IPS-11a (cell line): Measurements from ENCODE around the gene TSC22D3.

ENCODE experiments used
- H3K4me3 ChIP-seq: one replicate; pipeline ENCODE4 v1.5.1; 2013; ENCODE audit warnings: low read depth, low read length, control low read depth

Gene TSC22D3

GRCh38 chrX:107760304-107761077, 15.1 kb downstream of the TSC22D3 start:
- no peak overlapping the region for H3K4me3 ChIP-seq

GRCh38 chrX:107758231-107758766, 17.3 kb downstream of the TSC22D3 start:
- no peak overlapping the region for H3K4me3 ChIP-seq

GRCh38 chrX:107755721-107756120, 19.9 kb downstream of the TSC22D3 start:
- H3K4me3 ChIP-seq: no peak overlapping the region

GRCh38 chrX:107753187-107753586, 22.4 kb downstream of the TSC22D3 start:
- no peak overlapping the region for H3K4me3 ChIP-seq

- H3K4me3 ChIP-seq: no peak overlapping the region
Observed at GRCh38 chrX:107752714-107753113, 22.9 kb downstream of the TSC22D3 start.

GRCh38 chrX:107752043-107752442, 23.5 kb downstream of the TSC22D3 start:
- no peak overlapping the region for H3K4me3 ChIP-seq

GRCh38 chrX:107750861-107751445, 24.6 kb downstream of the TSC22D3 start:
- H3K4me3 ChIP-seq: no peak overlapping the region

GRCh38 chrX:107750263-107750662, 25.3 kb downstream of the TSC22D3 start:
- H3K4me3 ChIP-seq: no peak overlapping the region

GRCh38 chrX:107748506-107748905, 27.1 kb downstream of the TSC22D3 start:
- no peak overlapping the region for H3K4me3 ChIP-seq

- H3K4me3 ChIP-seq: no peak overlapping the region
Observed at GRCh38 chrX:107747596-107748161, 27.9 kb downstream of the TSC22D3 start.

GRCh38 chrX:107744868-107745267, 30.7 kb downstream of the TSC22D3 start:
- H3K4me3 ChIP-seq: no peak overlapping the region

GRCh38 chrX:107743995-107744394, 31.6 kb downstream of the TSC22D3 start:
- H3K4me3 ChIP-seq: no peak overlapping the region

- no peak overlapping the region for H3K4me3 ChIP-seq
Observed at GRCh38 chrX:107742700-107743191, 32.8 kb downstream of the TSC22D3 start.

GRCh38 chrX:107741404-107741790, 34.2 kb downstream of the TSC22D3 start:
- H3K4me3 ChIP-seq: no peak overlapping the region

- H3K4me3 ChIP-seq: no peak overlapping the region
Observed at GRCh38 chrX:107739541-107739940, 36.0 kb downstream of the TSC22D3 start.

- H3K4me3 ChIP-seq: no peak overlapping the region
Observed at GRCh38 chrX:107738768-107739167, 36.8 kb downstream of the TSC22D3 start.

GRCh38 chrX:107738272-107738671, 37.3 kb downstream of the TSC22D3 start:
- H3K4me3 ChIP-seq: no peak overlapping the region

GRCh38 chrX:107736781-107737531, 38.6 kb downstream of the TSC22D3 start:
- H3K4me3 ChIP-seq: no peak overlapping the region

- no peak overlapping the region for H3K4me3 ChIP-seq
Observed at GRCh38 chrX:107734646-107735045, 40.9 kb downstream of the TSC22D3 start.

GRCh38 chrX:107733686-107734085, 41.9 kb downstream of the TSC22D3 start:
- no peak overlapping the region for H3K4me3 ChIP-seq

GRCh38 chrX:107731831-107732502, 43.6 kb downstream of the TSC22D3 start:
- no peak overlapping the region for H3K4me3 ChIP-seq
